Islet precursor cell (in vitro differentiated cells): ENCODE data around the gene PCID2.
"Not testable (repeated sequence)": the region's sequence is repeated elsewhere in the genome, so short reads cannot be mapped to it uniquely, and the experiment has no call there.

ENCODE experiments used
- DNase-seq: peaks from one replicate; pipeline ENCODE4 v3.0.0-alpha.2; 2018

PCID2 gene

DNA sequence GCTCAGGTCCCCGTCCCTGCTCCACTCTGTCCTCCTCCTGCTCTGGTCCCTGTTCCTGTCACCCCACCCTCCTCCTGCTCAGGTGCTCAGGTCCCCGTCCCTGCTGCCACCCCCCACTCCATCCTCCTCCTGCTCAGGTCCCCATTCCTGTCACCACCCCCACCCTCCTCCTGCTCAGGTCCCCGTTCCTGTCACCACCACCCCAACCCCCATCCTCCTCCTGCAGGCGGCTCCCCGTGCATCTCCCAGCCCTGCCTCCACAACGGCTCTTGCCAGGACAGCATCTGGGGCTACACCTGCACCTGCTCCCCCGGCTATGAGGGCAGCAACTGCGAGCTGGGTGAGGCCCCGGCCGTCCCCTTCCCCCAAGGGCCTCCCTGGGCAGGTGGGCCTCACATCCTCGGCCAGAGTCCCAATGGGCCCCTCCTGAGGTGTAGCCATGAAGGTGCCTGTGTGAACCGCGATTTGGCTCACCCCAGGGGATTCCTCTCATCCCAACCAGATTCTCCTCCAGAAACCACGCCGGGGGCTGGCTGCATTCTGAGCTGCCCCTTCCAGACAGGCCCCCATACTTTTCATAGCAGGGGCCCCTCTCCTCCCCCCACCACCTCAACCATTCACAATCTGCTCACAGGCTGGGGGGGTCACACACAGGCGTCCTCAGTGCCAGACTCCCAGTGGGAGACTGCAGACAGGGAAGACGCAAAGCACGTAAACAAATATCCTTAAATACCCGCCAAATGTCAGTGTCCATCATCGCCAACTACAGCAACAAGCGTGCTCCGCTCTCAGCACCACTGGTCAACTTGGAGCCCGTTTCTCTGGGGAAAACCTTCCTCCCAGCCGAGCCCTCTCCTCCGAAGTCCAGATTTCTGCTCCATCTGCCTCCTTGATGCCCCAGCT is 45.4 kb downstream of the PCID2 start:
- no peak for DNase-seq

- not testable (repeated sequence) for DNase-seq
These were observed 46.5 kb downstream of the PCID2 start for GRCh38 chr13:113161975-113162374.

- DNase-seq, result no peak
These were observed 47.0 kb downstream of the PCID2 start for GRCh38 chr13:113161433-113161832.

DNA sequence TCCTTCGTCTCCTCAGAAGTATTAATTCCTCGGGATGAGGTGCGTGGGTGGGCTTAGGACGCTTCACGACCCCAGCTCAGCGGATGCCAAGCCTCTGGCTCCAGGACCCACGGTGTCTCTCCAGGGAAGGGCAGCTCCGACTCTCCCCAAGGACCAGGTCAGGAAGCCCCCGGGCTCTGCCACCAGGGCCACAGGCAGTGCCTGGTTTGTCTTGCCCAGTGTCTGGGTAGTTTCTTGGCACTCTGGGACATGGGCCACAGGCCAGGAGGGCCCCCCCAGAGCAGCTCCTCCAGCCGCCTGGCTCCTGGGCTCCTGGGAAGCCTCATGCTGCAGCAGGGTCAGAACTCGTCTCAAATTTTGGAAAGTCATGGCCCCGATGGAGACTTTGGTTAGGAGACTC is 47.5 kb downstream of the PCID2 start:
- DNase-seq, result peak; percentile 45

DNA sequence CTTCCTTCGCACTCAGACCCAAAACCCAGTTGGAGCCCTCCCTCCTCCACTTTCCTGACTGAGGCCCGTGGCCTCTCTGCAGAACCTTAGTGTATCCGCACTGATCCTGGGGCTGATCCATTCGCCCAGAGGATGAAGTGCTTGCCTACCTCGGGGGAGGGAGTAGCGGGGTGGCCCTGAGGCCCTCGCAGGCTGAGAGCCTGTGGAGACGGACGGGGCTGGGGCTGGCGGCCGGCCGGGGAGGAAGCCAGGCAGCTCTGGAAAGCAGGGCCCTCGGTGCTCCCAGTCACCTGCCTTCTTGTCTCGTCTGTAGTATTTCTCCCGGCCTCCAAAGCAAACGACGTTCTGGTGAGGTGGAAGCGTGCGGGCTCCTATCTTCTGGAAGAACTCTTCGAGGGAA is 48.8 kb downstream of the PCID2 start:
- peak; percentile 54 for DNase-seq

DNA sequence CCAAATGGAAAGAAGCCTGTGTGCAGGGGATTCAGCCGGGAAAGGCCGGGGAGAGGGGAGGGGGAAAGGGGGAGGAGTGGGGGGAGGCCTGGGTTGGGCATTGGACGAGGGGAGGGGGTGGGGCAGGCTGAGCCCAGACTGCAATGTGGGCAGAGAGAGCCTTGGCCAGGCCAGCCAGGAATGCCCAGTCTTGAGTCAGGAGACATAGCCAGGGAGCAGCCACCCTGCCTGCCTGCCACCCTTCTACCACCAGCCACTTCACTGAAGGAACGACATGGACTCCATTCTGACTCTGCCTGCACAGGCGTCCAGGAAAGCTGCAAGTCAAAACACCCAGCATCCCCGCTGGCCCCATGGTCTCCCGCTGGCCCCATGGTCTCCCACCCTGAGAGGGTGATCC is 49.5 kb downstream of the PCID2 start:
- peak; percentile 54 for DNase-seq

- DNase-seq, result peak; percentile 58
These were observed 50.3 kb downstream of the PCID2 start, which contains the start of gene PROZ for GRCh38 chr13:113157929-113158747. Gene PROZ, plus strand, starts transcription at chr13:113158648. Its CDS starts 13 bp downstream, at chr13:113158661.

DNA sequence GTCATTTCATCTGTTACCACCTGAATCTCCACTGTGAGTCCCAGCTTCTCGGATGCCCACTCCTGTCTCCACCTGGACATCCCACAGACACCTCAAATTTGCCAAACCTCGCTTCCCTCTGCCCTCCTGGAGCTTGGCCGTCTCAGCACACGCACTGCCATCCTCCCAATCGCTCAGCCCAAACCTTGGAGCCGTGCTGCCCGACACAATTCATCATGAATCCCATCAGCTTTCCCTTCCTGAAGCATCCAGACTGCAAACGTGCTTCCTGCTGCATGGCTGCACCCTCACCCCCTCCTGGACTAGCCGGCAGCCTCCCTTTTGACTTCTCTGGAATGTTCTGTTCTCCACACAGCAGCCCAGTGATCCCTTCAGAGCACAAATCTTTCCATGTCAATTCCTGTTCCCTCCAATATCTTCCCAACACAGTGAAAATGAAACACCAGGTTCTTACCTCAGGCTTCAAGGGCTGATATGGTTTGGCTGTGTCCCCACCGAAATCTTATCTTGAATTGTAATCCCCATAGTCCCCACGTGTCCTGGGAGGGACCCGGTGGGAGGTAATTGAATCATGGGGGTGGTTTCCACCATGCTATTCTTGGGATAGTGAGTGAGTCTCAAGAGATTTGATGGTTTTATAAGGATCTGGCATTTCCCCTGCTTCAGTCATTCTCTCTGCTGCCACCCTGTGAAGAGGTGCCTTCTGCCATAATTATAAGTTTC is 51.1 kb downstream of the PCID2 start:
- peak; percentile 50 for DNase-seq

GRCh38 chr13:113155982-113156655 is 52.4 kb downstream of the PCID2 start:
- peak; percentile 21 for DNase-seq

GRCh38 chr13:113155201-113155600 is 53.3 kb downstream of the PCID2 start:
- DNase-seq, result peak; percentile 37

- DNase-seq, result peak; percentile 78
These were observed 54.4 kb downstream of the PCID2 start for GRCh38 chr13:113153810-113154748.

DNA sequence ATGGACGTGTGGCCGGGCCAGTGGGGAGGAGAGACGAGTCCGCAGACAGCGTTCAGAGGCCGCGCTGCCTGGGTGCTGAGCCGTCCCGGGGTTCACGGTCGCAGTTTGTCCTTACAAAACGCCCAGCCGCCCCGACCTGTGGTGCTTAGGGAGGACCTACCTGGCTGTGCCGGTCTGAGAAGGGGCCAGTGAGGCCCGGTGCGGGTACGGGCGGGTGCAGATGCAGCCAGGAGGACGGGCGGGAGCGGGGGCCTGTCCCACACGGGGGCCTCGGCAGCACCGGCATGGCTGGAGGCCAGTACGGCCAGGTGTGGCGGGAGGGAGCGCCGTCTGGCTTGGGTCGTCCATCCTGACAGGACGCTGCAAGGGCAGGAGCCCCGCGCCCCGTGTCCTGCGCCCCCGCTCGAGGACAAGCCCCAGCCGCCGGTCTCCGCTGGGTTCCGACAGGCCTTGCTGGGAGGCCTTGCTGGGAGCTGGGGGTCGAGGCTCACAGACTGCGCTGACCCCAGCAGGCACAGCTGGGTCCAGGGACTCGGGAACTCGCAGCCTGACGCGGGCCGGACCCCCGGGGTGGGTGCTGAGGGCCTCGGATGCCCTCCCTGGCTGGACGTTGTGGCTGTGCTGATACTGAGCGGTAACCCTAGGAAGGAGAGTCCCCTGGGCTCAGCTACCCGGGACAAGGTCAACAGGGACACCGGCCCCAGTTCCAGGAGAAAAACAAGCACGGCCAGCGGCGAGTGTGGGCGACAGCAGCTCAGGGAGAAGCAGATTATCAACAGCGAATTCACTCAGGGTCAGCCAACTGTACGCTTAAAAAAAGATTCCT is 55.3 kb downstream of the PCID2 start:
- peak; percentile 73 for DNase-seq

DNA sequence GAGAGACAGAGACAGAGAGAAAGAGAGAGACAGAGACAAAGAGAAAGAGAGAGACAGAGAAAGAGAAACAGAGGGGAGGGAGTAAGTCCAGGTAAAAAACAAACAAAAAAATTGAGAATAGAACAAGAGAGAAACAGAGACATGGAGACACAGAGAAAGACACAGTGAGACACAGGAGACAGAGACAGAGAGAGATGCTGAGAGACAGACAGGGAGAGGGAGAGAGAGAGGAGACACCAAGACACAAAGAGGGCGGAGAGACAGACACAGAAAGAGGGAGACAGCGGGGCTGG is 55.8 kb downstream of the PCID2 start:
- no peak for DNase-seq

GRCh38 chr13:113151745-113152690 is 56.5 kb downstream of the PCID2 start:
- peak; percentile 51 for DNase-seq

- DNase-seq, result peak; percentile 39
These were observed 57.7 kb downstream of the PCID2 start for GRCh38 chr13:113150550-113151365.

GRCh38 chr13:113149711-113150549 is 58.5 kb downstream of the PCID2 start:
- no peak for DNase-seq

- DNase-seq, result peak; percentile 38
These were observed 59.4 kb downstream of the PCID2 start for GRCh38 chr13:113148940-113149503.
